GM21447 (cell line): Measurements from ENCODE around the gene PFAS.

Experiments
- ATAC-seq: cut with Tn5 transposase; IDR thresholded peaks from one replicate; pipeline ENCODE4 v1.9.1; 2021; ENCODE audit not compliant: unreplicated experiment

Gene PFAS

DNA sequence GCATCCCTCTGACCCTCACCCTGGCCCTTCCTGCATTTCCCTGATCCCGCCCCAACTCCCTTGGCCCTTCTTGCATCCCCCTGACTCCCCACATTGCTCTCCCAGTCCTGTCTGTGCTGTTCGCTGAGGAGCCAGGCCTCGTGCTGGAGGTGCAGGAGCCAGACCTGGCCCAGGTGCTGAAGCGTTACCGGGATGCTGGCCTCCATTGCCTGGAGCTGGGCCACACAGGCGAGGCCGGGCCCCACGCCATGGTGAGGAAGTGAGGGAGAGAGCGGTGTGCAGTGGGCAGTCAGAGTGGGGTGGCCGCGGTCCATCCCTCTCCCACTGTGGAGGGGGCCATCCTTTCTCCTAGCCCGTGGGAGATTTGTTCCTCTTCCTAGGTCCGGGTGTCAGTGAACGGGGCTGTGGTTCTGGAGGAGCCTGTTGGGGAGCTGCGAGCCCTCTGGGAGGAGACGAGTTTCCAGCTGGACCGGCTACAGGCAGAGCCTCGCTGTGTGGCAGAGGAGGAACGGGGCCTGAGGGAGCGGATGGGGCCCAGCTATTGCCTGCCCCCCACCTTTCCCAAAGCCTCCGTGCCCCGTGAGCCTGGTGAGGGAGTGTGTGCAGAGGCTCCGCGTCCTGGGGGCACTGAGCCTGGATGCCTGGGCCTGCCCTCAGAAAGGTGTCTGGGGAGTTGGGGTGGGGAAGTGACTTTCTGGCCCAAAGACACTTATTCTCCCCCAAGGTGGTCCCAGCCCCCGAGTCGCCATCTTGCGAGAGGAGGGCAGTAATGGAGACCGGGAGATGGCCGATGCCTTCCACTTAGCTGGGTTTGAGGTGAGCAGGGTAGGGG lies 17.8 kb downstream of the PFAS start:
- no peak for ATAC-seq

DNA sequence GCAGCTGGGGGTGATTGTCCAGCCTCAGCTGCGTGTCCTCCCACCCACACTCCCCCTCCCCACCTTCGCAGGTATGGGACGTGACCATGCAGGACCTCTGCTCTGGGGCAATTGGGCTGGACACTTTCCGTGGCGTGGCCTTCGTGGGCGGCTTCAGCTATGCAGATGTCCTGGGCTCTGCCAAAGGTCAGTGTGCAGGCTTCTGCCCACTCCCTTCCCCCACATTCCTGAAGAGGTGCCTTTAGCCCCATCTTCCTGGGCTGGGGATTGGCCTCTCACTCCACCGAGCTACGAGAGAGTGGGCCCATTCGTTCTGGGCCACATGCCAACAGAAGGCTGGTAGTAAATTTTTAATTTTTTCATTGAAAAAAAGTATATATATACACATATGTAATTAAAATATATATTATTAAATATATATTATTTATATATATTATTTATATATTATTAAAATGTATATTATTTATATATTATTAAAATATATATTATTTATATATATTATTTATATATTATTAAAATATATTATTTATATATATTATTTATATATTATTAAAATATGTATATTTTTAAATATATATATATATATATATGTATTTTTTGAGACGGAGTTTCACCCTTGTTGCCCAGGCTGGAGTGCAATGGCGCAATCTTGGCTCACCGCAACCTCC lies 18.5 kb downstream of the PFAS start:
- ATAC-seq: no peak

- no peak for ATAC-seq
Observed at GRCh38 chr17:8268550-8269298, 19.6 kb downstream of the PFAS start.

DNA sequence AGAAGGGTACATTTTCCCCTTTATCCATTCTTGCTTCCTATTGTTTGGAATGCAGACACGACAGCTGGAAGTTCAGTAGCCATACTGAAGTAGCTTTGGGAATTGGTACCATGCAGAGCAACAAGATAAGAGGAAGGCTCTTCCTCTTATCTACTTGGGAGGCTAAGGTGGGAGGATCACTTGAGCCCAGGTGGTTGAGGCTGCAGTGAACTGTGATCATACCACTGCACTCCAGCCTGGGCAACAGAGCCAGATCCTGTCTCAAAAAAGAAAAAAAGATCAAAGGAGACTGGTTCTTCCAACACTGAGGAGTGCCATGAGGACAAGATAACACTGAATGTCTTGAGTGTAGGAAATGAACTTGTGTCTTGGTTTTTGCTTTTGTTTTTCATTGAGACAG lies 23.3 kb downstream of the PFAS start:
- ATAC-seq: no peak

- no peak for ATAC-seq
Observed at GRCh38 chr17:8273884-8274444, 24.9 kb downstream of the PFAS start.

DNA sequence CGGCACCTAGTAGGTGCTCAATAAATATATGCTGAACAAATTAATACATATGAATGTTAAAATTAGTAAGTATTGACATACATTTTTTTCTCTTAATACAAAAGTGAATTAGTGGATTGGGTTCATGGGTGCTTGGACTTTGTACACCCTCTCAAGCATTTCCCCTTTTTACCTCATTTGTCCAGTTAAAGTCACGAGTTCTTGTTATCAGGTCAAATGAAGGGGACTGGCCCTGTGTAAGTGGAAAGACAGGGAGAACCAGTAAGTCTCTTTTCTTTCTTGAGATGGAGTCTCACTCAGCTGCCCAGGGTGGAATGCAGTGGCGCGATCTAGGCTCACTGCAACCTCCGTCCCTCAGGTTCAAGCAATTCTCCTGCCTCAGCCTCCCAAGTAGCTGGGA lies 25.7 kb downstream of the PFAS start:
- ATAC-seq: no peak

DNA sequence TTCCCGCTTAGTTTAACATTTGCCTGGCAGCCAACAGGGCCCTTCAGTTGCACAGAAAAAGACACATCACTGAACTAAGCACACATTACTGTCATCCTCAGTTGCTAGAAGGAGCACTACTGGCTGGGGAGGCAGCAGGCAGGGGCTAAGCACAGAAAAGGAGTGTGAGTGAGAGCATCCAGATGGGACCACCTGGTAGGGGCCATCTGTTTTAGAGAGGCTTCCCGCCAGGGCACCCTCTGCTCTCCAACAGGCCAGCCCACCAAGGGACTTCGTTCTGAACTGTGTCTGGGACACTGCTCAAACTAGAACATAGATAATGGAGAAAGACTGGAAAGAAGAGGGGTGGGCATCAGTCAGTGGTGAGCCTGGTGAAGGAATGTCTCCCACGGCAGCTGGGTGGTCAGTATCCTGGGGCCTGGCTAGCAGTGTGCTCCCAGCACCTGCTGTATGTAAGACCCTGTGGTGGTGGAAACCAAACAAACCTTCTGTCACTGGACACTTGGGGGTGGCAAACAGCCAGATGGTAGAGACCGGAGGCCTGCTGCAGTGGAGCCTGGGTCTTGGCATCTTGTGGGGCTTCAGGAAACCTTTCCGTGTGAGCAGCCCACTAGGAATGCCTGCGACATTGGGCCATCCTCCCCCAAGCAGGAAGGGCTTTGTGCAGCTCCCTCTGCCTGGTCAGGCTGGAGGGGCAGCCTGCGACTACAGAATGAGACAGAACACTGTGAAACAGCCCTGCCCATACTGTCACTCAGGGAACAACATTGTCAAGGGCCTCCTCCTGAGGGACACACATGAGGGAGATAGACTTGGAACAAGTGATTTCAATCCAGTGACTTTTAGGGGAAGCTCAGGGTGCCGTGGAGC lies 26.6 kb downstream of the PFAS start:
- no peak for ATAC-seq

GRCh38 chr17:8277317-8277716 lies 28.2 kb downstream of the PFAS start:
- no peak for ATAC-seq

GRCh38 chr17:8282345-8282744 lies 33.3 kb downstream of the PFAS start:
- no peak for ATAC-seq

- no peak for ATAC-seq
Observed at GRCh38 chr17:8283356-8283755, 34.3 kb downstream of the PFAS start.

DNA sequence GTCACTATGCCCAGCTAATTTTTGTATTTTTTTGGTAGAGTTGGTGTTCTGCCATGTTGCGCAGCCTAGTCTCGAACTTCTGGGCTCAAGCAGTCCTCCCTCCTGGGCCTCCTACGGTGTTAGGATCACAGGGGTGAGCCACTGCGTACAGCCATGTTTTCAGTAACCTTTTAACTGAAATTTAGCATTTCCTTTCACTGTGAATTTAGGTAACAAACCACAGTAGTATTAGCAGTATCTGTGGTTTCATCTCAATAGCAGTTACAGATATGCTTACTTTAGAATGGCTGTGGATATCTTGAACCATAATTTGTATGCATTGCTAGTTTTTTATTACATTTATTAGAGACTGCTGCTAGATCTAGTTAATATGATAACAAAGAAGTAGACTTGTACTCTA lies 35.0 kb downstream of the PFAS start:
- no peak for ATAC-seq

DNA sequence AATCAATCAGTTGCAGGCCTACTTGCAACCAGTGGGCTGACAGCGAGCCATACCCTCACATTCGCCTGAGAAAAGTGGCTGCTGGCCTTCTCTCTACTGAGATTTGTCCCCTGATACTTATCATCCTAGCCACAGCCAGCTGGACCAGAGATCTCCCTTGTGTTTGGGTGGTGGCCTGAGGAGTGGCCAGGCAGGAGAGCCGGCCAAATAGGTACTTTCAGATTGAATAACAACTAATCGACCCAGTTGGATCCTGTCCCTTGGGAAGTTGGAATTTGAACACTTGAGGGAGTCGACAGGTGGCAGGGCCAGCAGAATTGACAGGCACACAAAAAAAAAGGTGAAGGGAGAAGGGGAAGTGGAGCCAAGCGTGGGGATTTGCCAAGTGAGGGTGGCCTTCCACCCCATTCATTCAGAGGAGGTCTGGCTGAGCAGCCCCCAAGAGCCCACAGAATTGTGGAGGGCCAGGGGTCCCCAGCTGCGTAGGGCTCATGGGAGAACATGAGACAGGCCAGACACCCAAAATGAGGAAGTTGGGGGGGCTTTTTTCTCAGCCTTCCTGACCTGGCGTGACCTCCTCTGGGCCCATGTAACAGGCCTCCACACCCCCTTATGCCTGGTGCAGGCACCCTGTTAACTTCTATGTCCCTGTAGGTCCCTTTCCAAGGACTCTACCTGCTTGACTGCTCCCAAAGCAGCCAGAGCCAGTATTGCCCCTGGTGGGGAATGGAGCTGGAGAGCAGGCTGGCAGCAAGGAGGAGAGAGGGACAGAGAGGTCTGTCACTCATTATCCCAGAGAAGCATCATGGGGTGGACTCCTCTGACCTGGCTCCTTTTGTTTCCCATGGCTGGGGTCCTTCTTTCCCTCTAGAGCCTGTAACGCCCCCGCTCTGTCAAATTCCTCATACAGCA lies 36.4 kb downstream of the PFAS start:
- ATAC-seq: no peak

- no peak for ATAC-seq
Observed at GRCh38 chr17:8287651-8288335, 38.7 kb downstream of the PFAS start.

- ATAC-seq: peak; percentile 81
Observed at GRCh38 chr17:8288336-8289102, 39.4 kb downstream of the PFAS start, which contains the start of gene RANGRF. Gene RANGRF (plus strand): TSS chr17:8288670. CDS start chr17:8288789, 119 bp downstream.

DNA sequence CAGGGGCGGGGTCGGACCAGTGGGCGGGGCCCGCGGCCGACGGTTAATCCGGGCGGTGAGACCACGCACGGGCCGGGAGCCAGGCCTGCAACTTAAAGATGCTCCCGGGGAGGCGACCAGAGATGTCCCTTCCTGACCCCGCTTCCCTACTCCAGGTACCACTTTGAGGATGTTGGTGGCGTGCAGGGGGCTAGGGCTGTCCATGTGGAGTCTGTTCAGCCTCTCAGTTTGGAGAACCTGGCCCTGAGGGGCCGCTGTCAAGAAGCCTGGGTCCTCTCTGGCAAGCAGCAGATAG lies 40.0 kb downstream of the PFAS start:
- ATAC-seq: no peak

DNA sequence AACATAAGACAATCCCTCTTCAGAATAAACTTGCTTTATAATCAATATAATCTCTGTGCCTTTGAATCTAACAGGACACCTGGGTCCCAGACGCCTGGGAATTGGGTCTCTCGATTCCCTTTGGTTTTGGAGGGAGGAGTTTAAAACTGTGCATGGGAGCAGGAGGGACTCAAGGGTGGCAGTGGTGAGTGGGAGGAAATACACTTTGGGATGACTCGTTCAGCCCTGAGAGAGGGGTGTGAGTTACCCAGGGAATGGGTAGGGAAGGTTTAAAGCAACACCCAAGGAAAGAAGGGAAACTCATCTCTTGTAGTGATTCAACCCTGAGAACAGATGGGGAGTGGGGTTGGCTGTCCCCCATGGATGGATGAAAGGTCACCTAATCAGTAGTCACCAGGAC lies 41.0 kb downstream of the PFAS start:
- ATAC-seq: no peak

GRCh38 chr17:8292639-8293395 lies 43.7 kb downstream of the PFAS start:
- ATAC-seq: no peak

- ATAC-seq: no peak
Observed at GRCh38 chr17:8294361-8294760, 45.3 kb downstream of the PFAS start.
